WERI-Rb-1 (cell line): ENCODE measurements around the gene SPOCK1.

ENCODE experiments used
- DNase-seq: peaks from one replicate; pipeline ENCODE4 v3.0.0-alpha.2; 2020
- H3K27ac ChIP-seq: fragments of 250-450 bp; sonication (Bioruptor Pico); 2 replicates; pipeline ENCODE4 v1.5.1; 2020; ENCODE audit warnings: mild to moderate bottlenecking, moderate library complexity
- H3K27me3 ChIP-seq: fragments of 250-450 bp; sonication (Bioruptor Pico); 2 replicates; pipeline ENCODE4 v1.5.1; 2021; ENCODE audit warnings: mild to moderate bottlenecking, low read depth, moderate library complexity; ENCODE audit not compliant: insufficient read depth, severe bottlenecking
- H3K36me3 ChIP-seq: fragments of 250-450 bp; sonication (Bioruptor Pico); 2 replicates; pipeline ENCODE4 v1.5.1; 2020; ENCODE audit warnings: mild to moderate bottlenecking, moderate library complexity
- H3K4me3 ChIP-seq: 2 replicates; pipeline ENCODE4 v1.5.1; 2011; ENCODE audit warnings: low read depth, mild to moderate bottlenecking, control low read depth, low read length
- H3K9me3 ChIP-seq: fragments of 250-450 bp; sonication (Bioruptor Pico); 2 replicates; pipeline ENCODE4 v1.5.1; 2021; ENCODE audit warnings: mild to moderate bottlenecking, moderate library complexity; ENCODE audit not compliant: severe bottlenecking
- CTCF ChIP-seq: IDR thresholded peaks from 2 replicates; pipeline ENCODE4 v1.5.1; 2011; ENCODE audit warnings: low read depth, mild to moderate bottlenecking, control low read depth, inconsistent platforms, low read length

SPOCK1 gene

GRCh38 chr5:137462816-137463520 lies 36.2 kb downstream of the SPOCK1 start:
- H3K4me3 ChIP-seq = no peak overlapping the region
- no peak for TF ChIP-seq CTCF
- no peak for DNase-seq

GRCh38 chr5:137462265-137462590 lies 36.9 kb downstream of the SPOCK1 start:
- Histone ChIP-seq H3K27ac (no peak overlapping the region), H3K27me3 (peaks cover 3% of the 10 kb centered on the region), H3K9me3 (no peaks in the 10 kb centered on the region), H3K4me3 (no peak overlapping the region), H3K36me3 (no peaks in the 10 kb centered on the region)
- no peak for TF ChIP-seq CTCF
- no peak for DNase-seq

More at GRCh38 chr5:137462816-137463520, 36.2 kb downstream of the SPOCK1 start:
- Histone ChIP-seq H3K27ac (no peak overlapping the region), H3K9me3 (no peaks in the 10 kb centered on the region), H3K36me3 (no peaks in the 10 kb centered on the region), H3K27me3 (peaks cover 3% of the 10 kb centered on the region)

DNA sequence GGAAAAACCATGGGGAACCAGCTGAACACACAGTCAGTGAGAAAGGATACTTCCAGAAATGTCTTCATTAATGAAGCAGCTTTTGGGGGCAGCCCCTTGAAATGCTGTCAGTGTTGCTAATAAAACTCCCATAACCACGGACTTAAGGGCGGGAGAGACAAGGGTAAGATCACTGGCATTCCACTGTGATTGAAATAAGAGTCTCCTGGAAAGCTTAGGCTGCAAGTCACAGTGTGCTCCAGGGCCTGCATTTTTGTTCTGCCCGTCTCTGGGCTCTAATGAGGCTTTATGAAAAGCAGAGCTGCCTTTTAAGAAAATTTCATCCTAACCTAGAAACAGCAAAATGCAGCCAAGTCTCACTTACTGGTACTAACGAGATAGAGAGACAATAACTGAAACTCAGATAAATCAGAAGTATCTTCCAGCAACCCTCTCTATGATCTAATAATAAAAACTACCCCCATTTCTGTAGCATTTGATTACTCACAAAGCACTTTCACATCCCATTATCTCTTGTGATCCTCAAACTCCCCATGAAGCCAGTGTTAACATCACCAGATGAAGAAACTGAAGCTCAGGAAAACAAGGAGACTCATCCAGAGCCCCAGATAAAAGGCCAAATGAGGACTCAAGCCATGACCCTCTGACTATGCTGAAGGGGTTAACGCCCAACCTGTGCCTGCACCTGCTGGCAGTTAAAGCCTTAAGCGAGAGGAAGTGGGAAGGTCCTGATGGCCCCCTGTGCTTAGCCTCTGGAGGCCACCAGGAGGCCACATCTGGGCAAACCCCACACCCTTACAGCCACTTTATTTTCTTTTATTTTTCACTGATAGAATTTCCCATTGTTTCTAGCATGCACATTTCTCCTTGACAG lies 37.5 kb downstream of the SPOCK1 start:
- Histone ChIP-seq H3K4me3 (no peak overlapping the region), H3K27me3 (peaks cover 3% of the 10 kb centered on the region), H3K27ac (no peak overlapping the region), H3K9me3 (no peaks in the 10 kb centered on the region), H3K36me3 (no peaks in the 10 kb centered on the region)
- no peak for DNase-seq
- no peak for TF ChIP-seq CTCF

- H3K36me3 ChIP-seq = no peaks in the 10 kb centered on the region
- no peak for DNase-seq
- no peaks in the 10 kb centered on the region for H3K27me3 ChIP-seq
- no peak overlapping the region for H3K4me3 ChIP-seq
- H3K27ac ChIP-seq = no peak overlapping the region
- TF ChIP-seq CTCF = no peak
- H3K9me3 ChIP-seq = no peaks in the 10 kb centered on the region
Measured at GRCh38 chr5:137454671-137455070, 44.5 kb downstream of the SPOCK1 start.

DNA sequence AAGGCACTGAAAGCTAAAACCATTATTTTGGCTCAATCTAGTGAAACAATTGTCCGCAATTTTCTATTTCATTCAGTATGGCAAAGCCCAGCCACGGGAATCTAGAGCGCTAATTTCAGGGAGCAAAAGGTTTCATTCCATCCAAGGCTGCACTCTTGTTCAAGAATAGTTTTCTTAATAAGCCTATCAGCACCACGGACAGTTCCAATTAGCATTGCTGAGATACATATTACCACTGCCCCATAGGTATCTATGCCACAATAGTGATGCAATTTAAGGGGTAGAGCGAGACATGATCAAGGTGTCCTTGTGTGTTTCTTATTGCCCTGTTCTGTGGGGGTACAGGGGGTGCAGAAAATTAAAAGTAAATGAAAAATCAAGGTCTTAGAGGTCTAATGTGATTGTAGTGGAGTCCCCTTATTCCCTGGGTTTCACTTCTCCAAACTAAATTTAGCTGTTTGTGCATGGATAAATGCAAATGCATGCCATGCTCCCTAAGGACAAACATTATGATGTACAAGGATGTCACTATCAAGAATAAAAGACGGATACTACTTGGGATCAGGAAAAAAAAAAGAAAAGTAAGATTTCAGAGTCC lies 45.5 kb downstream of the SPOCK1 start:
- no peaks in the 10 kb centered on the region for H3K27me3 ChIP-seq
- H3K9me3 ChIP-seq = no peaks in the 10 kb centered on the region
- H3K4me3 ChIP-seq = no peak overlapping the region
- no peak for DNase-seq
- H3K27ac ChIP-seq = no peak overlapping the region
- TF ChIP-seq CTCF = no peak
- no peaks in the 10 kb centered on the region for H3K36me3 ChIP-seq
